ENCODE results near the gene ENTPD8. TPM values are rescaled to one million over a fixed set of nuclear protein-coding genes. Genes with fewer than 3 reads are reported as not detected.

Gene ENTPD8
- total RNA-seq, 1 experiment from 2014 or later: 0.77 TPM

GRCh38 chr9:137426018-137426681 lies 15.0 kb downstream of the ENTPD8 start:
- Histone ChIP-seq H3K9ac (ENCODE audit: extremely low read depth, insufficient read length, low read length) (no peak overlapping the region), H4K91ac (ENCODE audit: insufficient read length, low read depth, low read length) (no peak overlapping the region), H4K5ac (ENCODE audit: insufficient read length, low read depth, low read length) (no peak overlapping the region), H2BK20ac (ENCODE audit: low read depth, low read length, poor library complexity, severe bottlenecking) (no peak overlapping the region), H3K79me1 (ENCODE audit: insufficient read depth, low read depth, low read length, poor library complexity, severe bottlenecking) (no peaks in the 10 kb centered on the region), H3K23me2 (ENCODE audit: insufficient read length, low read depth, low read length, poor library complexity, severe bottlenecking) (peaks cover 11% of the 10 kb centered on the region), H3K9me3 (ENCODE audit: control insufficient read depth, low read depth, low read length) (no peaks in the 10 kb centered on the region), H2BK12ac (ENCODE audit: insufficient read length, low read depth, low read length) (no peak overlapping the region), H2BK5ac (ENCODE audit: insufficient read length, low read length) (no peak overlapping the region), H3K14ac (ENCODE audit: insufficient read depth, low read length) (no peak overlapping the region), H4K8ac (replicated peaks; ENCODE audit: insufficient read length, low read depth, low read length) (no peak overlapping the region), H3K23ac (ENCODE audit: insufficient read length, low read depth, low read length) (no peak overlapping the region), H2BK120ac (ENCODE audit: low read depth, low read length, poor library complexity, severe bottlenecking) (no peak overlapping the region), H4K20me1 (ENCODE audit: control insufficient read depth, insufficient read depth, insufficient read length) (no peaks in the 10 kb centered on the region), H3K4ac (ENCODE audit: low read depth, low read length) (no peak overlapping the region), H3K27ac (ENCODE audit: insufficient read length, low read depth, low read length) (no peak overlapping the region), H3T11ph (ENCODE audit: low read length) (no peak overlapping the region), H3K27me3 (ENCODE audit: insufficient read depth, low read length) (no peaks in the 10 kb centered on the region), H3K4me2 (ENCODE audit: insufficient read depth, insufficient read length, low read length) (no peak overlapping the region), H2AK5ac (ENCODE audit: insufficient read length, low read length) (no peak overlapping the region), H3K18ac (ENCODE audit: insufficient read length, low read depth, low read length) (no peak overlapping the region), H3K56ac (ENCODE audit: insufficient read length, low read depth, low read length) (no peak overlapping the region), H3K79me2 (ENCODE audit: insufficient read depth, low read length) (no peaks in the 10 kb centered on the region), H3K4me1 (ENCODE audit: insufficient read depth, low read length) (no peaks in the 10 kb centered on the region), H2AFZ (ENCODE audit: low read length) (no peak overlapping the region), H2BK15ac (ENCODE audit: low read depth, low read length) (no peak overlapping the region)
- TF ChIP-seq CTCF (conservative IDR thresholded peaks at IDR 0.05): no peak
- WGBS (ENCODE audit: extremely low coverage, insufficient read length, low lambda C conversion rate): no CpG with 5 or more reads among the region's 18 CpGs
- Mint-ChIP-seq H3K4me1 (peaks cover 5 to 7% of the 10 kb centered on the region in 2 experiments), H3K27ac (no peak overlapping the region), H3K4me3 (no peak overlapping the region), H3K9me3 (no peaks in the 10 kb centered on the region), H3K27me3 (ENCODE audit: low read depth) (peaks cover 10% of the 10 kb centered on the region), H3K36me3 (ENCODE audit: insufficient read depth in 1 of 3, low read depth in 3 of 3) (no peaks in the 10 kb centered on the region)
- DNase-seq: no peak

Measured in H9 (cell line).